CD14-positive monocyte (primary cell): Measurements from ENCODE around the gene PLEKHJ1. TPM values are rescaled to one million over a fixed set of nuclear protein-coding genes. Genes with fewer than 3 reads are reported as not detected.

ENCODE experiments used
- DNase-seq, 3 donors: peaks; one replicate each; pipeline ENCODE4 v3.0.0-alpha.2; 2011 to 2022
- H2AFZ ChIP-seq: 2 replicates; pipeline ENCODE4 v1.6.0; 2012; ENCODE audit warnings: mild to moderate bottlenecking, low read depth, low read length, inconsistent platforms; ENCODE audit not compliant: insufficient read depth, poor library complexity, severe bottlenecking
- H3K27ac ChIP-seq, 2 donors: 1 replicate in 1 of 2; 2 replicates in 1 of 2; pipeline ENCODE4 v1.5.1; 2012 to 2013; ENCODE audit warnings: low read length in 2 of 2, control low read depth in 1 of 2, inconsistent platforms in 1 of 2, low read depth in 1 of 2, mild to moderate bottlenecking in 1 of 2
- H3K27me3 ChIP-seq, 2 donors: one replicate each; pipeline versions ENCODE4 v1.6.0 to v1.6.1; 2011 to 2013; ENCODE audit warnings: low read length in 2 of 2; ENCODE audit not compliant: control insufficient read depth in 2 of 2, insufficient read depth in 2 of 2
- H3K36me3 ChIP-seq, 2 donors: replicated peaks in 1 of 2; 1 replicate in 1 of 2; 2 replicates in 1 of 2; pipeline versions ENCODE4 v1.5.1 to v1.6.1; 2012 to 2013; ENCODE audit warnings: low read length in 2 of 2, control low read depth in 1 of 2, inconsistent platforms in 1 of 2, mild to moderate bottlenecking in 1 of 2; ENCODE audit not compliant: insufficient read depth in 2 of 2, control insufficient read depth in 1 of 2
- H3K4me1 ChIP-seq, 2 donors: 1 replicate in 1 of 2; 2 replicates in 1 of 2; pipeline versions ENCODE4 v1.5.1 to v1.6.1; 2012 to 2013; ENCODE audit warnings: low read length in 2 of 2, control low read depth in 1 of 2, inconsistent platforms in 1 of 2, mild to moderate bottlenecking in 1 of 2, moderate library complexity in 1 of 2; ENCODE audit not compliant: insufficient read depth in 2 of 2, control insufficient read depth in 1 of 2
- H3K4me2 ChIP-seq: replicated peaks from 2 replicates; pipeline ENCODE3; 2012; ENCODE audit warnings: low read length, moderate library complexity, mild to moderate bottlenecking; ENCODE audit not compliant: poor library complexity, severe bottlenecking; ENCODE audit errors: extremely low read depth
- H3K4me3 ChIP-seq, 3 experiments: fragments of 200-600 bp in 1 of 3; sonication (generic) in 1 of 3; replicated peaks in 1 of 3; 1 replicate in 2 of 3; 2 replicates in 1 of 3; pipeline ENCODE4 v1.5.1; 2011 to 2013; ENCODE audit warnings: low read length in 3 of 3, mild to moderate bottlenecking in 3 of 3, control low read depth in 2 of 3, low read depth in 2 of 3, inconsistent platforms in 1 of 3, moderate library complexity in 1 of 3
- H3K79me2 ChIP-seq: 2 replicates; pipeline ENCODE4 v1.6.0; 2012; ENCODE audit warnings: mild to moderate bottlenecking, control low read depth, inconsistent platforms, low read length, moderate library complexity; ENCODE audit not compliant: insufficient read depth
- H3K9ac ChIP-seq: 2 replicates; pipeline ENCODE4 v1.6.0; 2017; ENCODE audit warnings: low read length, mild to moderate bottlenecking; ENCODE audit not compliant: insufficient read depth, poor library complexity, severe bottlenecking
- H3K9me3 ChIP-seq, 2 donors: replicated peaks in 1 of 2; 1 replicate in 1 of 2; 2 replicates in 1 of 2; pipeline versions ENCODE4 v1.5.1 to v1.6.1; 2012 to 2013; ENCODE audit warnings: low read length in 2 of 2, control low read depth in 1 of 2; ENCODE audit not compliant: control insufficient read depth in 1 of 2, insufficient read depth in 1 of 2
- H4K20me1 ChIP-seq: 2 replicates; pipeline ENCODE4 v1.6.0; 2012; ENCODE audit warnings: mild to moderate bottlenecking, low read length, control low read depth, moderate library complexity; ENCODE audit not compliant: insufficient read depth
- H3K27ac Mint-ChIP-seq, 7 donors: one replicate each; pipeline ENCODE4 v1.8.0; 2020; ENCODE audit warnings: mild to moderate bottlenecking in 7 of 7, mixed read lengths in 7 of 7, moderate library complexity in 6 of 7, inconsistent platforms in 2 of 7
- H3K27me3 Mint-ChIP-seq, 3 donors: one replicate each; pipeline ENCODE4 v1.8.0; 2021 to 2022; ENCODE audit warnings: low read depth in 3 of 3, mild to moderate bottlenecking in 3 of 3, mixed read lengths in 3 of 3, moderate library complexity in 3 of 3, inconsistent platforms in 1 of 3
- H3K36me3 Mint-ChIP-seq, 2 donors: one replicate each; pipeline ENCODE4 v1.8.0; 2020; ENCODE audit warnings: mixed read lengths in 2 of 2, inconsistent platforms in 1 of 2, mild to moderate bottlenecking in 1 of 2
- H3K4me1 Mint-ChIP-seq: one replicate; pipeline ENCODE4 v1.8.0; 2020; ENCODE audit warnings: mild to moderate bottlenecking, mixed read lengths
- H3K4me3 Mint-ChIP-seq, 2 donors: one replicate each; pipeline ENCODE4 v1.8.0; 2020; ENCODE audit warnings: mild to moderate bottlenecking in 2 of 2, mixed read lengths in 2 of 2, moderate library complexity in 1 of 2
- H3K9me3 Mint-ChIP-seq, 7 donors: one replicate each; pipeline ENCODE4 v1.8.0; 2020 to 2022; ENCODE audit warnings: mixed read lengths in 7 of 7, mild to moderate bottlenecking in 6 of 7, moderate library complexity in 6 of 7, inconsistent platforms in 2 of 7
- CTCF ChIP-seq: fragments of 200-600 bp; IDR thresholded peaks from one replicate; pipeline ENCODE4 v1.8.0; 2022; ENCODE audit warnings: antibody characterized with exemption, mild to moderate bottlenecking
- WGBS: methylation state at CpG from one replicate; pipeline ENCODE4 v1.1.5; 2013; ENCODE audit warnings: missing lambda C conversion rate; ENCODE audit not compliant: insufficient coverage; 5-methylcytosine and 5-hydroxymethylcytosine counted together
- intact Hi-C, 2 donors: fragments of 100-400 bp; cut with micrococcal nuclease; formaldehyde crosslinking; loops; one replicate each; pipeline versions ENCODE4 v1.15.0 to v1.15.1; 2023
- polyA plus RNA-seq, 3 donors: library from polyadenylated mRNA; depleted of rRNA in 1 of 3; unstranded in 2 of 3; stranded (reverse) in 1 of 3; fragments of 300-500 nt in 2 of 3; fragments of >200 nt in 1 of 3; fragmentation: Illumina TruSeq in 2 of 3; gene quantifications; 1 replicate in 2 of 3; 2 replicates in 1 of 3; pipeline ENCODE4 v1.2.3, GENCODE V29; 2012 to 2021

PLEKHJ1 gene
- polyA plus RNA-seq, 3 donors: 62.1 to 90.0 (median 69.0) TPM

DNA sequence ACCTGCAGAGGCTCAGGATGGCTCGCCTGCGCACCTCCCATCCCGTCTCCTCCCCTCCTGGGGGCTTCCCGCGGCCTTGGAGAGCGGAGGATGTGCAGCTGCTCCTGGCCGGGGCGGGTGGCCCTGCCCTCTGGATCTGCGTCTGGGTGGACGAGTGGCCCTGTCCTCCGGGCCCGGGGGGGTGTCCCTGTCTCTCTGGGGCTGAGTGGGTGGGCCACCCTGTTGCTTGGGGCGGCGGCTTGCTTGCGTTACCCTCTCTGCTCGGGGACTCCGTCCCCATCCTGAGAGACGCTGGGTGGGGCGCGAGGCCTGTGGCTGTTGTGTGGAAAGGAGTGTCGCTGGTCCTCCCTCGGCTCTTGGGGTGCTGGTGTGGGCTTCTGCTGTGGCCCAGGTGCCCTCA lies 37.8 kb downstream of the PLEKHJ1 start:
- H3K9me3 ChIP-seq: no peaks in the 10 kb centered on the region
- H3K9me3 Mint-ChIP-seq: no peaks in the 10 kb centered on the region
- H3K4me3 Mint-ChIP-seq: no peak overlapping the region
- H3K27me3 ChIP-seq: no peaks in the 10 kb centered on the region
- intact Hi-C loops: no loop called here
- no peak overlapping the region for H3K27ac ChIP-seq
- peak overlapping the region in 1 of 7 donors; percentile 54 for H3K27ac Mint-ChIP-seq
- H3K9ac ChIP-seq: no peak overlapping the region
- H3K79me2 ChIP-seq: peaks cover 49% of the 10 kb centered on the region
- H2AFZ ChIP-seq: no peak overlapping the region
- H3K36me3 ChIP-seq: peaks cover 49 to 89% of the 10 kb centered on the region in 2 donors
- H3K4me3 ChIP-seq: no peak overlapping the region
- no peak for DNase-seq
- no peak for TF ChIP-seq CTCF
- peaks cover 49 to 83% of the 10 kb centered on the region in 2 donors for H3K36me3 Mint-ChIP-seq
- H3K27me3 Mint-ChIP-seq: no peaks in the 10 kb centered on the region
- no peak overlapping the region for H3K4me2 ChIP-seq
- H3K4me1 ChIP-seq: no peaks in the 10 kb centered on the region
- no peaks in the 10 kb centered on the region for H3K4me1 Mint-ChIP-seq
- peaks cover 72% of the 10 kb centered on the region for H4K20me1 ChIP-seq
- 80% methylated on average over 5 of the region's 22 CpGs for WGBS

GRCh38 chr19:2197270-2197669 lies 38.9 kb downstream of the PLEKHJ1 start:
- TF ChIP-seq CTCF: no peak
- Histone ChIP-seq H3K27me3 (no peaks in the 10 kb centered on the region), H3K36me3 (peaks cover 52 to 89% of the 10 kb centered on the region in 2 donors), H3K4me3 (no peak overlapping the region), H4K20me1 (peaks cover 73% of the 10 kb centered on the region), H2AFZ (no peak overlapping the region), H3K4me2 (no peak overlapping the region), H3K9ac (no peak overlapping the region), H3K79me2 (peaks cover 57% of the 10 kb centered on the region), H3K27ac (no peak overlapping the region), H3K4me1 (no peaks in the 10 kb centered on the region), H3K9me3 (no peaks in the 10 kb centered on the region)
- WGBS: 98% methylated on average over 13 of the region's 15 CpGs
- Mint-ChIP-seq H3K36me3 (peaks cover 51 to 83% of the 10 kb centered on the region in 2 donors), H3K9me3 (no peaks in the 10 kb centered on the region), H3K27me3 (no peaks in the 10 kb centered on the region), H3K4me1 (no peaks in the 10 kb centered on the region), H3K27ac (peak overlapping the region in 3 of 7 donors; percentile 42 to 73 (median 68)), H3K4me3 (no peak overlapping the region)
- intact Hi-C loops: no loop called here
- no peak for DNase-seq
